HG03045 (cell line): Measurements from ENCODE around the gene CASKIN1.
"Not testable (repeated sequence)": the region's sequence is repeated elsewhere in the genome, so short reads cannot be mapped to it uniquely, and the experiment has no call there.

ENCODE experiments used
- ATAC-seq: cut with Tn5 transposase; IDR thresholded peaks from one replicate; pipeline ENCODE4 v1.9.1; 2021; ENCODE audit warnings: mild to moderate bottlenecking, moderate library complexity; ENCODE audit not compliant: unreplicated experiment

The CASKIN1 gene

GRCh38 chr16:2196162-2196980, at the start of gene CASKIN1:
Gene CASKIN1 (minus strand): TSS chr16:2196605. CDS start chr16:2196432, 173 bp downstream.
- no peak for ATAC-seq

- no peak for ATAC-seq
Measured at GRCh38 chr16:2244926-2245795, 48.8 kb upstream of the CASKIN1 start.

GRCh38 chr16:2244301-2244700, 47.9 kb upstream of the CASKIN1 start:
- ATAC-seq, result no peak

GRCh38 chr16:2243781-2244180, 47.4 kb upstream of the CASKIN1 start:
- no peak for ATAC-seq

- ATAC-seq, result no peak
Measured at GRCh38 chr16:2243031-2243528, 46.7 kb upstream of the CASKIN1 start.

GRCh38 chr16:2242598-2242997, 46.2 kb upstream of the CASKIN1 start:
- ATAC-seq, result no peak

- not testable (repeated sequence) for ATAC-seq
Measured at GRCh38 chr16:2240331-2240730, 43.9 kb upstream of the CASKIN1 start.

GRCh38 chr16:2238838-2239675, 42.7 kb upstream of the CASKIN1 start:
- ATAC-seq, result no peak

- no peak for ATAC-seq
Measured at GRCh38 chr16:2238150-2238837, 41.9 kb upstream of the CASKIN1 start.

- no peak for ATAC-seq
Measured at GRCh38 chr16:2237493-2238149, 41.2 kb upstream of the CASKIN1 start.

- no peak for ATAC-seq
Measured at GRCh38 chr16:2237102-2237482, 40.7 kb upstream of the CASKIN1 start.

GRCh38 chr16:2236337-2237101, 40.1 kb upstream of the CASKIN1 start, which contains the start of gene DNASE1L2:
Gene DNASE1L2 (plus strand): TSS chr16:2236444. CDS start chr16:2236817, 373 bp downstream.
- ATAC-seq, result no peak

GRCh38 chr16:2235695-2236336, 39.4 kb upstream of the CASKIN1 start:
- no peak for ATAC-seq

- ATAC-seq, result no peak
Measured at GRCh38 chr16:2235234-2235651, 38.8 kb upstream of the CASKIN1 start.

- no peak for ATAC-seq
Measured at GRCh38 chr16:2234813-2235170, 38.4 kb upstream of the CASKIN1 start.

- ATAC-seq, result no peak
Measured at GRCh38 chr16:2233872-2234812, 37.7 kb upstream of the CASKIN1 start.

- ATAC-seq, result no peak
Measured at GRCh38 chr16:2233046-2233775, 36.8 kb upstream of the CASKIN1 start.
